Astrocyte (in vitro differentiated cells and primary cell): Measurements from ENCODE around the gene FHIT. TPM values are rescaled to one million over a fixed set of nuclear protein-coding genes. Genes with fewer than 3 reads are reported as not detected.

Experiments used
- DNase-seq: peaks from one replicate; pipeline ENCODE4 v3.0.0-alpha.2; 2010; ENCODE audit warnings: low read depth
- FAIRE-seq: peaks from 2 replicates; lab custom pipeline; 2011; peaks lifted over from hg19 to GRCh38; lab: Jason Lieb, UNC
- H2AFZ ChIP-seq: 2 replicates; pipeline ENCODE4 v1.6.0; 2012; ENCODE audit warnings: low read depth, low read length, inconsistent platforms
- H3K27ac ChIP-seq: 2 replicates; pipeline ENCODE4 v1.5.1; 2011; ENCODE audit warnings: low read depth, low read length, inconsistent platforms
- H3K27me3 ChIP-seq: 2 replicates; pipeline ENCODE4 v1.6.0; 2011; ENCODE audit warnings: low read length, inconsistent platforms; ENCODE audit not compliant: insufficient read depth
- H3K36me3 ChIP-seq: 2 replicates; pipeline ENCODE4 v1.5.1; 2011; ENCODE audit warnings: low read length, inconsistent platforms; ENCODE audit not compliant: insufficient read depth
- H3K4me1 ChIP-seq: 2 replicates; pipeline ENCODE4 v1.5.1; 2011; ENCODE audit warnings: low read length, inconsistent platforms; ENCODE audit not compliant: insufficient read depth
- H3K4me2 ChIP-seq: 2 replicates; pipeline ENCODE4 v1.6.0; 2012; ENCODE audit warnings: low read length, inconsistent platforms
- H3K4me3 ChIP-seq: 2 replicates; pipeline ENCODE4 v1.5.1; 2011; ENCODE audit warnings: low read depth, mild to moderate bottlenecking, low read length, inconsistent platforms; ENCODE audit not compliant: insufficient read depth
- H3K79me2 ChIP-seq: 2 replicates; pipeline ENCODE4 v1.6.0; 2012; ENCODE audit warnings: mild to moderate bottlenecking, low read length, inconsistent platforms; ENCODE audit not compliant: insufficient read depth
- H3K9ac ChIP-seq: 2 replicates; pipeline ENCODE4 v1.6.0; 2012; ENCODE audit warnings: mild to moderate bottlenecking, low read length, inconsistent platforms
- H3K9me3 ChIP-seq: 2 replicates; pipeline ENCODE4 v1.5.1; 2012; ENCODE audit warnings: low read depth, mild to moderate bottlenecking, low read length, inconsistent platforms; ENCODE audit not compliant: insufficient read depth
- H4K20me1 ChIP-seq: 2 replicates; pipeline ENCODE4 v1.6.0; 2012; ENCODE audit warnings: low read length, inconsistent platforms; ENCODE audit not compliant: insufficient read depth
- H3K27ac Mint-ChIP-seq: one replicate; pipeline ENCODE4 v1.8.0; 2021; ENCODE audit warnings: mild to moderate bottlenecking, mixed read lengths; ENCODE audit not compliant: unreplicated experiment
- H3K27me3 Mint-ChIP-seq: one replicate; pipeline ENCODE4 v1.8.0; 2021; ENCODE audit warnings: low read depth, mixed read lengths; ENCODE audit not compliant: unreplicated experiment
- H3K36me3 Mint-ChIP-seq: one replicate; pipeline ENCODE4 v1.8.0; 2021; ENCODE audit warnings: low read depth, mixed read lengths; ENCODE audit not compliant: unreplicated experiment
- H3K4me1 Mint-ChIP-seq: one replicate; pipeline ENCODE4 v1.8.0; 2021; ENCODE audit warnings: low read depth, mixed read lengths; ENCODE audit not compliant: unreplicated experiment
- H3K4me3 Mint-ChIP-seq: one replicate; pipeline ENCODE4 v1.8.0; 2021; ENCODE audit warnings: mild to moderate bottlenecking, moderate library complexity, mixed read lengths; ENCODE audit not compliant: unreplicated experiment
- H3K9me3 Mint-ChIP-seq: one replicate; pipeline ENCODE4 v1.8.0; 2021; ENCODE audit warnings: mild to moderate bottlenecking, mixed read lengths; ENCODE audit not compliant: unreplicated experiment
- CTCF ChIP-seq: IDR thresholded peaks from 2 replicates; pipeline ENCODE4 v1.5.1; 2011; ENCODE audit warnings: low read depth, mild to moderate bottlenecking, inconsistent platforms, low read length, moderate library complexity; ENCODE audit not compliant: insufficient read depth
- EZH2 ChIP-seq: IDR thresholded peaks from 2 replicates; pipeline ENCODE4 v1.6.1; 2012; ENCODE audit warnings: mild to moderate bottlenecking, low read length, inconsistent platforms; ENCODE audit not compliant: insufficient read depth
- total RNA-seq: library from RNA; stranded (reverse); gene quantifications from 2 replicates; pipeline ENCODE4 v1.2.1, GENCODE V29; 2021

Gene FHIT
- total RNA-seq, 1 donor from 2014 or later, result 6.7 TPM

GRCh38 chr3:61152071-61152470 lies 99.2 kb downstream of the FHIT start:
- no peak for FAIRE-seq

GRCh38 chr3:61149236-61149635 lies 102.0 kb downstream of the FHIT start:
- FAIRE-seq, result no peak
- Histone ChIP-seq H3K9ac (no peak overlapping the region), H3K4me3 (no peak overlapping the region), H3K9me3 (no peaks in the 10 kb centered on the region), H4K20me1 (no peaks in the 10 kb centered on the region), H3K27ac (no peak overlapping the region), H3K27me3 (no peaks in the 10 kb centered on the region), H3K4me2 (no peak overlapping the region), H2AFZ (no peak overlapping the region), H3K4me1 (no peaks in the 10 kb centered on the region), H3K36me3 (no peaks in the 10 kb centered on the region), H3K79me2 (no peaks in the 10 kb centered on the region)
- Mint-ChIP-seq H3K36me3 (no peaks in the 10 kb centered on the region), H3K4me3 (no peak overlapping the region), H3K27ac (no peak overlapping the region), H3K27me3 (no peaks in the 10 kb centered on the region), H3K9me3 (peaks cover 2% of the 10 kb centered on the region), H3K4me1 (no peaks in the 10 kb centered on the region)
- no peak for DNase-seq
- TF ChIP-seq CTCF (no peak), EZH2 (no peak)

More at GRCh38 chr3:61152071-61152470, 99.2 kb downstream of the FHIT start:
- Mint-ChIP-seq H3K9me3 (no peaks in the 10 kb centered on the region), H3K4me1 (no peaks in the 10 kb centered on the region), H3K27me3 (no peaks in the 10 kb centered on the region), H3K36me3 (no peaks in the 10 kb centered on the region), H3K27ac (no peak overlapping the region), H3K4me3 (no peak overlapping the region)
- no peaks in the 10 kb centered on the region for H3K27me3 ChIP-seq
- H3K4me2 ChIP-seq, result no peak overlapping the region
- H3K79me2 ChIP-seq, result no peaks in the 10 kb centered on the region
- no peak overlapping the region for H3K4me3 ChIP-seq
- no peaks in the 10 kb centered on the region for H3K4me1 ChIP-seq
- H3K9me3 ChIP-seq, result no peaks in the 10 kb centered on the region
- no peaks in the 10 kb centered on the region for H3K36me3 ChIP-seq
- no peak for TF ChIP-seq CTCF
- no peak for TF ChIP-seq EZH2
- no peak overlapping the region for H3K27ac ChIP-seq
- DNase-seq, result no peak
- H3K9ac ChIP-seq, result no peak overlapping the region
- H4K20me1 ChIP-seq, result no peaks in the 10 kb centered on the region
- H2AFZ ChIP-seq, result no peak overlapping the region

GRCh38 chr3:61146010-61146890 lies 105.0 kb downstream of the FHIT start:
- Mint-ChIP-seq H3K27ac (no peak overlapping the region), H3K4me3 (no peak overlapping the region), H3K4me1 (peaks cover 3% of the 10 kb centered on the region), H3K9me3 (peaks cover 2% of the 10 kb centered on the region), H3K27me3 (no peaks in the 10 kb centered on the region), H3K36me3 (no peaks in the 10 kb centered on the region)
- Histone ChIP-seq H3K4me3 (no peak overlapping the region), H3K4me1 (no peaks in the 10 kb centered on the region), H3K9me3 (no peaks in the 10 kb centered on the region), H3K27me3 (no peaks in the 10 kb centered on the region), H4K20me1 (no peaks in the 10 kb centered on the region), H3K27ac (no peak overlapping the region), H2AFZ (no peak overlapping the region), H3K36me3 (no peaks in the 10 kb centered on the region), H3K4me2 (no peak overlapping the region), H3K79me2 (no peaks in the 10 kb centered on the region), H3K9ac (no peak overlapping the region)
- TF ChIP-seq CTCF (no peak), EZH2 (no peak)
- peak; percentile 15 for DNase-seq
- no peak for FAIRE-seq
